Activated CD4-positive, alpha-beta T cell treated with anti-CD3 and anti-CD28 coated beads for 36 hours (primary cell): ENCODE measurements around the gene TRAF3IP1. TPM values are rescaled to one million over a fixed set of nuclear protein-coding genes. Genes with fewer than 3 reads are reported as not detected.

Experiments used
- ATAC-seq: fragments of 200-7000 bp; cut with Tn5 transposase; one replicate; pipeline ENCODE4 v1.10.0; 2021; ENCODE audit warnings: mild to moderate bottlenecking, moderate library complexity
- CTCF ChIA-PET: fragments of 350-600 bp; sonication (Branson Sonifier 250); formaldehyde crosslinking; loops from one replicate; lab custom pipeline; 2021; ENCODE audit warnings: antibody characterized with exemption; lab: Charles Lee
- POLR2A ChIA-PET: fragments of 350-600 bp; sonication (Branson Sonifier 250); formaldehyde crosslinking; loops from one replicate; lab custom pipeline; 2021; ENCODE audit warnings: antibody characterized with exemption, inconsistent platforms; lab: Charles Lee
- DNase-seq: peaks from one replicate; pipeline ENCODE4 v3.0.0-alpha.2; 2020
- H3K27ac Mint-ChIP-seq: one replicate; pipeline ENCODE4 v1.8.0; 2021; ENCODE audit warnings: mixed read lengths
- H3K27me3 Mint-ChIP-seq: one replicate; pipeline ENCODE4 v1.8.0; 2021; ENCODE audit warnings: mixed read lengths
- H3K36me3 Mint-ChIP-seq: one replicate; pipeline ENCODE4 v1.8.0; 2021; ENCODE audit warnings: low read depth, mixed read lengths
- H3K4me1 Mint-ChIP-seq: one replicate; pipeline ENCODE4 v1.8.0; 2021; ENCODE audit warnings: mixed read lengths
- H3K4me3 Mint-ChIP-seq: one replicate; pipeline ENCODE4 v1.8.0; 2021; ENCODE audit warnings: mild to moderate bottlenecking, moderate library complexity, mixed read lengths
- H3K9me3 Mint-ChIP-seq: one replicate; pipeline ENCODE4 v1.8.0; 2021; ENCODE audit warnings: low read depth, mixed read lengths
- intact Hi-C, 2 experiments: fragments of 100-400 bp; cut with DNase I in 1 of 2; cut with micrococcal nuclease in 1 of 2; formaldehyde crosslinking; loops; one replicate each; pipeline versions ENCODE4 v1.14.2 to v1.15.1; 2022 to 2024; cut with DNase I, micrococcal nuclease
- total RNA-seq, 2 experiments: library from RNA; stranded (reverse); gene quantifications; one replicate each; pipeline ENCODE4 v1.2.3, GENCODE V29; 2021

TRAF3IP1 gene
- total RNA-seq, 2 experiments from 2014 or later: 8.5 to 9.8 TPM

DNA sequence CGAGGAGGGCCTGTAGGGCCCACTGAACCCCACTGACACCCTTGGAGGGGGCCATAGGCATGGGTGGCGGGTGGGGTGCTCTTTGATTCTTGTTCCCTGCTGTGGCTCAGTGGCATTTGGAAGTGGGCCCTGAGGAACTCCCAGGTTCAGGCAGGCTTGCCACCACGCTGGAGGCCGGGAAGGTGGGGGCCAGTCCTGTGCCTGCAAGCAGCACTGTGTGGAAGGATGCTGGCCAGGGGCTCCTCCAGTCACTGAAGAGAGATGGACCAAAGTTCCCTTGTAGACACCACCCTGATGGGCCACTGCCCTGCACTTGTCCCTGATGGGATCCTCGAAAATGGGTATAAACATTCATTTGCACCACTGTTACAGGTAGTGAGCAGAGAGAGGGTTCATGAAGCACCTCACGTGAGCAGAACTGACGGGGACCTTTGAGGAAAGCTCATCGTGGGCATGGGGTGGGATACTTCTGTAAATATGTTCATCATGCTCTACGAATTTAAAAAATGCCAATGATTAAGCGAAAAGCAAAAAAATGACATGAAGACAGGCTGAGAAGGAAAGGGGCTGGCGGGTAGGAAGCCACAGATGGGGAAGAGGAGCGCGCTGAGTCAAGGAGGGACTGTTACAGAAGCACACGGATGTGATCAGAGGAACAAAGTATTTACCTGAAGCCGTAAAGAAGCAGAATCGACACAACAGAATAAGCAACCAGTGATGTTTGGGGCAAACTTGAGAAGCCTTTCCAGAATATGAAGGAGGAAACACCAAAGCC lies 61.2 kb downstream of the TRAF3IP1 start:
- peaks cover 6% of the 10 kb centered on the region for H3K36me3 Mint-ChIP-seq
- POLR2A ChIA-PET: no interaction called here
- H3K4me1 Mint-ChIP-seq: peaks cover 28% of the 10 kb centered on the region
- H3K27me3 Mint-ChIP-seq: no peaks in the 10 kb centered on the region
- DNase-seq (no peak), ATAC-seq (no peak)
- no peaks in the 10 kb centered on the region for H3K9me3 Mint-ChIP-seq
- peak overlapping the region; percentile 52 for H3K27ac Mint-ChIP-seq
- intact Hi-C loops: no loop called here
- no peak overlapping the region for H3K4me3 Mint-ChIP-seq
- CTCF ChIA-PET: interaction anchor here (1.1 kb wide), 1 partner anchor 10 kb away, joined by 4 read pairs; no protein-coding TSS in a partner anchor

DNA sequence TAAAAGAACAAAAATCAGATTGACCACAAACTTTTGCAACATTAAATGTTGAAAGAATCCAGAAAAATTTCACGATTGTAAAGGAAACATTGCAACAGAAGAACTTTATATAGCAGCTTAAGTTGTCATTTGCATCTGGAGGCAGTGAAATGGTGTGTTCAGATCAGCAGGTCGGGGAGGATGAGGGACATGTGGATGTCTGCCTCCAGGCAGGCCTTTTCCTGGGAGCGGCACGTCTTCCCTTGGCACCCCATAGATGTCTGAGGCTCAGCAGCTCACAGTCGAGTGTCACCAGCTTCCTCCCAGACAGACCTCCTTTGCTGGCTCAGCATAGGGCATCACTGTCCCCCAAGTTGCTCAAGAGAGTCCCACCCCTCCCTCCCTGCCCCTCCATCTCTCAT lies 62.1 kb downstream of the TRAF3IP1 start:
- no peaks in the 10 kb centered on the region for H3K27me3 Mint-ChIP-seq
- intact Hi-C loops: no loop called here
- no peaks in the 10 kb centered on the region for H3K9me3 Mint-ChIP-seq
- DNase-seq (no peak), ATAC-seq (no peak)
- H3K27ac Mint-ChIP-seq: no peak overlapping the region
- peaks cover 6% of the 10 kb centered on the region for H3K36me3 Mint-ChIP-seq
- no peak overlapping the region for H3K4me3 Mint-ChIP-seq
- POLR2A ChIA-PET: no interaction called here
- H3K4me1 Mint-ChIP-seq: peaks cover 23% of the 10 kb centered on the region
- CTCF ChIA-PET: interaction anchor here (1.1 kb wide), 1 partner anchor 11 kb away, joined by 4 read pairs; no protein-coding TSS in a partner anchor

DNA sequence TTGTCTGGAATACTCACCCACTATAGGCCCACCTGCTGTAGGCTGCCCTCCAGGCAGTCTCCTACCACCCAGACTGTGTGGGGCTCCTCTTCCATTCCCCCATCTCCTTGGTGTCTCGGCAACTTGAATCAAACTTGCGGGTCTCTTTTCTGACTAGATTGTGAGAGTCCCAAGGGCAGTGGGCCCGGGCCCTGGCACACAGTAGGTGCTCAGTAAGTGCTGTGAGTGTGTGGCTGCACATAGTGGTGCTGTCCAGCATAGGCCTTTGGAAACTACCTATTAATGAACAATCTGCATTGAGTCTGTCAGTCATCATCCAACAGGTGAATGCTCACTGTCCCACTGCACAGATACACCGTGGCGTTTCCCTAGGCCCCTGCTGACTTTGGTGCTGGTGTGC lies 62.8 kb downstream of the TRAF3IP1 start:
- Mint-ChIP-seq H3K4me1 (peaks cover 20% of the 10 kb centered on the region), H3K36me3 (peaks cover 6% of the 10 kb centered on the region), H3K4me3 (no peak overlapping the region), H3K9me3 (no peaks in the 10 kb centered on the region), H3K27ac (no peak overlapping the region), H3K27me3 (no peaks in the 10 kb centered on the region)
- CTCF ChIA-PET: interaction anchor here (1.5 kb wide), 1 partner anchor 12 kb away, joined by 4 read pairs; no protein-coding TSS in a partner anchor
- no peak for DNase-seq
- ATAC-seq: no peak
- intact Hi-C loops: no loop called here
- POLR2A ChIA-PET: no interaction called here

DNA sequence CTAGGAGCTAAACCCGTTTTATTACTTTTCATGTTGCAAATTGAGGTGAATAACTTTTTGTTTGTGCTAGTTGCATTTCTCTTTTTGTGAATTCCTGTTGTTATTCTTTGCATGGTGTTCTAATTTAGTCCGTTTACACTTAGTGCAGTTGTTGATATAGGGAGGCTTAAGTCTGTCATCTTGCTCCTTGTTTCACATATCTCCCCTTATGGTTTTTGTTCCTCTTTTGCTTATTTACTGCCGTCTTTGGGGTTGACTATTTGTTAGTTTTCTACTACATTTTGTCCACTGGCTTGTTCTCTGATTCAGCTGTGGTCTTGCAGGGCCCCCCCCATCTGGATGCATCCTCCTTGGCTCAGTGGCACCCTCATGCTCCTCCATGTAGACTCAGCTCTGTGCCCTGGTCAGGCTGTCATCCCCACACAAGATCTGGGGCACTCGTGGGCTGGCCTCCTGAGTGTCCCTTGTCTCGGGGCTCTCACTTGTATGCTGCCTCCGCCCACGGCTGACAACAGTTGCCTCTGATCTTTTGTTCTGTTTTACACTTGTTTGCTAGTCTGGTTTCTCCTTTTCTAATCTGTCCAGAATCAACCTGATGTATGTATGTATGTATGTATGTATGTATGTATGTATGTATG lies 63.5 kb downstream of the TRAF3IP1 start:
- DNase-seq: no peak
- ATAC-seq: no peak
- H3K4me1 Mint-ChIP-seq: peaks cover 20% of the 10 kb centered on the region
- CTCF ChIA-PET: interaction anchor here (0.5 to 1.5 kb wide), 3 partner anchors 13 to 614 kb away, joined by 3 to 4 read pairs (median 3); no protein-coding TSS in a partner anchor
- no peaks in the 10 kb centered on the region for H3K9me3 Mint-ChIP-seq
- no peak overlapping the region for H3K27ac Mint-ChIP-seq
- no peak overlapping the region for H3K4me3 Mint-ChIP-seq
- H3K36me3 Mint-ChIP-seq: peaks cover 6% of the 10 kb centered on the region
- no peaks in the 10 kb centered on the region for H3K27me3 Mint-ChIP-seq
- POLR2A ChIA-PET: no interaction called here
- intact Hi-C loops: no loop called here

DNA sequence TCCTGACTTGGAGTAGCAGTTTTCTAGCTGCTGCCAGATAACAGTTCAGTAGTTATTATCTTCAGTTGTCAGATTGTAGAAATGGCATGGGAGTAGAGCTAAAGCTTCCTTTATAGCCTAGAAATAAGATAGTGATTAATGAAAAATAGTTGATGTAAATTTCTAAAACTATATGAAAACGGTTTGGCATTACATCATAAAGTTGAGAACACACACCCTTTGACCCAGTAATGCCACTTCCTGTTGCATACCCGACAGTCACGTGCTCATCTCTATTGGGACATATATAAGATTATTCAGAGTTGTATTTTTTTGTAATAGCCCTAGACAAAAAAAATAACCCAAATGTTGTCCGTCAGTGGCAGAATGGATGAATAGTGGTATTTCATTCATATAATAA lies 67.0 kb downstream of the TRAF3IP1 start:
- CTCF ChIA-PET: interaction anchor here (1.1 to 1.2 kb wide), 2 partner anchors 10 to 16 kb away, joined by 3 read pairs; no protein-coding TSS in a partner anchor
- intact Hi-C loops: no loop called here
- POLR2A ChIA-PET: no interaction called here
- Mint-ChIP-seq H3K36me3 (peaks cover 4% of the 10 kb centered on the region), H3K9me3 (no peaks in the 10 kb centered on the region), H3K4me1 (no peaks in the 10 kb centered on the region), H3K27ac (no peak overlapping the region), H3K4me3 (no peak overlapping the region), H3K27me3 (no peaks in the 10 kb centered on the region)
- ATAC-seq (no peak), DNase-seq (no peak)

DNA sequence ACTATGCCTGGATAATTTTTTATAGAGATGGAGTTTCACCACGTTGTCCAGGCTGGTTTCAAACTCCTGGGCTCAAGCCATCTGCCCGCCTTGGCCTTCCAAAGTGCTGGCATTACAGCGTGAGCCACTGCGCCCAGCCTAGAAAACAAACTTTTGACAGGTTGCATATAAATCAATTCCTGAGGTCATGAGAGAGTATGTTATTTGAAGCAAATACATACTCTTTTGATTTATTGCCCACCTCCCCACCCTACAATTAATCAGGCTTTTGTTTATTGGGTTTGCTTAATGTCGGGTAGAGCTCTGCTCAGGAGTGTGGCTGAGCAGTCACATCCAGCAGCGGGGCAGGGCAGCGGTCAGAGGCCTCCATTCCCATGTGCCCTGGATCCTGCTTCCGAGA lies 68.5 kb downstream of the TRAF3IP1 start:
- ATAC-seq (no peak), DNase-seq (no peak)
- ChIA-PET CTCF (interaction anchor here (0.6 kb wide), 1 partner anchor 184 kb away, joined by 3 read pairs; no protein-coding TSS in a partner anchor), POLR2A (no interaction called here)
- no peaks in the 10 kb centered on the region for H3K27me3 Mint-ChIP-seq
- no peaks in the 10 kb centered on the region for H3K36me3 Mint-ChIP-seq
- no peak overlapping the region for H3K27ac Mint-ChIP-seq
- no peaks in the 10 kb centered on the region for H3K9me3 Mint-ChIP-seq
- intact Hi-C loops: no loop called here
- no peak overlapping the region for H3K4me3 Mint-ChIP-seq
- no peaks in the 10 kb centered on the region for H3K4me1 Mint-ChIP-seq

DNA sequence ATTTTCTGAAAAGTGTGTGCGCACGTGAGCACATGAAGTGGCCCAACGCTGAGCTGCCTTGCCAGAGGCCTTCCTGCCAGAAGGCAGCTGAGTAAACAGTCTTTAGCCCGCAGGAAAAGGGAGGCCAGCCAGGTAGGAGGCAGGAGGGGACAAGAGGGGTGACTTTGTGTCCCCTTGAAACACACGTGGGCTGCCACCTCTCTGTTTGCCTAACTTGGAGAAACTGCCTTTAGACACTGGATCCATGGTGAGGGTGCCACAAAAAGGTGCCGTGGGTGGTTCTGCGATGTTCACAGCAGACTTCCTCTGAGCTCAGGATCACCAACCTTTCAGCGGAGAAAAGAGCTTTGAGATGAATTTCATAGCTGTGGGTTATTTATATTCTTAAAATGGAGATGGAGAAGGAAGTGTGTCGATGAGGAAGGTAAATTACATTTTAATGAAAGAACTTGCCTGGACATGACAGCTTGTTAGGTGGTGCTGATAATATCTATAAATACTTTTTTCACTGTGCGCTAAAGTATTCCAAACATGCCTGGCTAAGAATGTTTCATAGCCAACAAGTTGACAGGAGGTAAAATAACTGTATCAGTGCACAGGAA lies 69.8 kb downstream of the TRAF3IP1 start:
- CTCF ChIA-PET: no interaction called here
- Mint-ChIP-seq H3K9me3 (no peaks in the 10 kb centered on the region), H3K36me3 (no peaks in the 10 kb centered on the region), H3K4me3 (no peak overlapping the region), H3K27me3 (no peaks in the 10 kb centered on the region), H3K27ac (no peak overlapping the region), H3K4me1 (no peaks in the 10 kb centered on the region)
- POLR2A ChIA-PET: no interaction called here
- ATAC-seq: no peak
- no peak for DNase-seq
- intact Hi-C loops: no loop called here

DNA sequence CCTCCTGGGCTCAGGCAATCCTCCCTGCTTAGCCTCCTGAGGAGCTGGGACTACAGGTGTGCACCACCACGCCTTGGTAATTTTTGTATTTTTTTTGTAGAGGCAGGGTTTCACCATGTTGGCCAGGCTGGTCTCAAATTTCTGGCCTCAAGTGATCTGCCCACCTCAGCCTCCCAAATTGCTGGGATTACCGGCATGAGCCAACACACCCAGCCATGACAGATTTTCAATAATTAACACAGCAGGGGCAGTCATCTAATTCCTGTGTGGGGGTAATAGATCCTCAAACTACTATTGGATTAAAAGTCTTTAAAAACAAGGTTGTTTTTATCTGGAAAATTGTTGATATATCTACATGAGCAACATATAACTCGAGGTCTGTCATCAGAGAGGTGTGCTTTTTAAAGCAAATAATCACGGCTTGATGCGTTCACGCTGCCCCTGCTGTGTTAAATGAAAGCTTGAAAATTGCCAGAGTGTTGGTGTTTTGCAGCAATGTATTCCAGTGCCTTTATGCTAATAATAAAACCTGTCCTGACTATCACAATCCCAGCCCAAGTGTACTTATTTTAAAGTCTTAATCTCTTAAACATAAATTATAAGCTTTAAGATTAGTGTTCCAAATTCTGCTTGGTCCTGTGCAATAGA lies 70.8 kb downstream of the TRAF3IP1 start:
- CTCF ChIA-PET: interaction anchor here (0.5 kb wide), 1 partner anchor 31 kb away, joined by 3 read pairs; no protein-coding TSS in a partner anchor
- Mint-ChIP-seq H3K4me3 (no peak overlapping the region), H3K4me1 (no peaks in the 10 kb centered on the region), H3K36me3 (no peaks in the 10 kb centered on the region), H3K27ac (no peak overlapping the region), H3K9me3 (no peaks in the 10 kb centered on the region), H3K27me3 (no peaks in the 10 kb centered on the region)
- ATAC-seq (no peak), DNase-seq (no peak)
- POLR2A ChIA-PET: no interaction called here
- intact Hi-C loops: no loop called here

DNA sequence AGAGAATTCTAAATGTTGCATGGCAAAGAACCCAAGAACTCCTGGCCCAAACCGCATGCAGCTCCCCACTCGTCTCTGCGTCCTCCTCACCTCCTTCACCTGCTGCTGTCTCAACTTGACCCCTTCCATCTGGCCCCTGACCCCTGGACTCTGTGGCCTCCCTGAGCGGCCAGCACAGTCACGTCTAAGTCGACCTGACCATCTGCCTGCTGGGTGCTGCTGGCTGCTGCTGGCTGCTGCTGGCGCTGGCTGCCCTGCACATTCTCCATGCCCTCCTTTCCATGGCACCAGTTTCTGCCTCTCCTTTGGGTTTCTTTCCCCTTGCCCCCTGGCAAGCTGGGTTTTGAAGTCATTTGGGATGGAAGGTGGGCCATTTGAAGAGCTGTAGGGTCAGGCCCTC lies 76.3 kb downstream of the TRAF3IP1 start:
- H3K4me3 Mint-ChIP-seq: no peak overlapping the region
- ATAC-seq (no peak), DNase-seq (no peak)
- H3K27ac Mint-ChIP-seq: no peak overlapping the region
- intact Hi-C loops: no loop called here
- no peaks in the 10 kb centered on the region for H3K27me3 Mint-ChIP-seq
- CTCF ChIA-PET: no interaction called here
- H3K4me1 Mint-ChIP-seq: no peaks in the 10 kb centered on the region
- no peaks in the 10 kb centered on the region for H3K9me3 Mint-ChIP-seq
- H3K36me3 Mint-ChIP-seq: peaks cover 2% of the 10 kb centered on the region
- POLR2A ChIA-PET: no interaction called here

DNA sequence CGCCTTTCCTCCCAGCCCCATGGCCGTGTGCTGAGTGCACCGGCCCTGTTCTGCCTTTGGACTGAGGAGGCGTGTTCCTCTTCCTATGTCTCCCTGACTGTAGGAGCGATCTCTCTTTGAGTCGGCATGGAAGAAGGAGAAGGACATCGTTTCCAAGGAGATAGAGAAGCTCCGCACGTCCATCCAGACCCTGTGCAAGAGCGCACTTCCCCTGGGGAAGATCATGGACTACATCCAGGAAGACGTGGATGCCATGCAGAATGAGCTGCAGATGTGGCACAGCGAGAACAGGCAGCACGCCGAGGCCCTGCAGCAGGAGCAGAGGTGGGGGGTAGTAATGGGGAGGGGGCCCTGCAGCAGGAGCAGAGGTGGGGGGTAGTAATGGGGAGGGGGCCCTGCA lies 77.0 kb downstream of the TRAF3IP1 start:
- Mint-ChIP-seq H3K27me3 (no peaks in the 10 kb centered on the region), H3K4me3 (no peak overlapping the region), H3K9me3 (no peaks in the 10 kb centered on the region), H3K27ac (no peak overlapping the region), H3K36me3 (peaks cover 2% of the 10 kb centered on the region), H3K4me1 (no peaks in the 10 kb centered on the region)
- ATAC-seq (no peak), DNase-seq (no peak)
- ChIA-PET POLR2A (no interaction called here), CTCF (no interaction called here)
- intact Hi-C loops: no loop called here

DNA sequence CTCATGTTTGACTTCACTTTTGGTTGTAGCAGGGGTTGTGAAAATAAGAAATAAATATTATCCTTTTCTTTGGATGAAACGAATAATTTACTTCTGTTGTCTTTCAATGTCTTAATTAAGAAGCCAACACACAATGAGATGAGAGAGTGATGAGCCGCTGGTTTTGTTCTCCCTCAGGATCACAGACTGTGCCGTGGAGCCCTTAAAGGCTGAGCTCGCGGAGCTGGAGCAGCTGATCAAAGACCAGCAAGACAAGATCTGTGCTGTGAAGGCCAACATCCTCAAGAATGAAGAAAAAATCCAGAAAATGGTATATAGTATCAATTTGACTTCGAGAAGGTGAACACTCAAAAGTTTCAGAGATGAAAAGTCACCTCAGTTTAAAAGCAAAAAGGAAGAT lies 78.3 kb downstream of the TRAF3IP1 start:
- POLR2A ChIA-PET: no interaction called here
- no peaks in the 10 kb centered on the region for H3K27me3 Mint-ChIP-seq

More for the DNA sequence above, 78.3 kb downstream of the TRAF3IP1 start:
- no peaks in the 10 kb centered on the region for H3K9me3 Mint-ChIP-seq
- ATAC-seq (no peak), DNase-seq (no peak)
- H3K4me3 Mint-ChIP-seq: no peak overlapping the region
- no peak overlapping the region for H3K27ac Mint-ChIP-seq
- H3K36me3 Mint-ChIP-seq: peaks cover 2% of the 10 kb centered on the region
- CTCF ChIA-PET: no interaction called here
- no peaks in the 10 kb centered on the region for H3K4me1 Mint-ChIP-seq
- intact Hi-C loops: no loop called here
